H9 (cell line): ENCODE measurements around the gene CHL1. TPM values are rescaled to one million over a fixed set of nuclear protein-coding genes. Genes with fewer than 3 reads are reported as not detected.

Experiments used
- DNase-seq: peaks from one replicate; pipeline ENCODE4 v3.0.0-alpha.2; 2017
- H2AFZ ChIP-seq: one replicate; pipeline ENCODE4 v1.6.1; 2013; ENCODE audit warnings: mild to moderate bottlenecking, low read length, control low read depth, moderate library complexity
- H2AK5ac ChIP-seq: 2 replicates; pipeline ENCODE4 v1.6.1; 2013; ENCODE audit warnings: low read length, control low read depth, mixed read lengths; ENCODE audit not compliant: insufficient read length
- H2BK120ac ChIP-seq: one replicate; pipeline ENCODE4 v1.6.1; 2013; ENCODE audit warnings: low read depth, mild to moderate bottlenecking, low read length, control low read depth, inconsistent platforms; ENCODE audit not compliant: poor library complexity, severe bottlenecking
- H2BK12ac ChIP-seq: 2 replicates; pipeline ENCODE4 v1.6.1; 2013; ENCODE audit warnings: low read length, control low read depth, mixed read lengths, low read depth; ENCODE audit not compliant: insufficient read length
- H2BK15ac ChIP-seq: 2 replicates; pipeline ENCODE4 v1.6.1; 2013; ENCODE audit warnings: low read depth, low read length, control low read depth
- H2BK20ac ChIP-seq: one replicate; pipeline ENCODE4 v1.6.1; 2013; ENCODE audit warnings: low read depth, mild to moderate bottlenecking, low read length, control low read depth, inconsistent platforms; ENCODE audit not compliant: poor library complexity, severe bottlenecking
- H2BK5ac ChIP-seq: 2 replicates; pipeline ENCODE4 v1.6.1; 2013; ENCODE audit warnings: low read length, control low read depth, mixed read lengths; ENCODE audit not compliant: insufficient read length
- H3K14ac ChIP-seq: 2 replicates; pipeline ENCODE4 v1.6.1; 2013; ENCODE audit warnings: low read length, control low read depth; ENCODE audit not compliant: insufficient read depth
- H3K18ac ChIP-seq: 2 replicates; pipeline ENCODE4 v1.6.1; 2013; ENCODE audit warnings: low read depth, mild to moderate bottlenecking, mixed read lengths, low read length, control low read depth; ENCODE audit not compliant: insufficient read length
- H3K23ac ChIP-seq: 2 replicates; pipeline ENCODE4 v1.6.1; 2013; ENCODE audit warnings: low read length, control low read depth, mixed read lengths, low read depth; ENCODE audit not compliant: insufficient read length
- H3K23me2 ChIP-seq: 2 replicates; pipeline ENCODE4 v1.6.1; 2013; ENCODE audit warnings: low read depth, mild to moderate bottlenecking, mixed read lengths, low read length, control low read depth; ENCODE audit not compliant: insufficient read length, poor library complexity, severe bottlenecking
- H3K27ac ChIP-seq: 2 replicates; pipeline ENCODE4 v1.5.1; 2013; ENCODE audit warnings: low read length, control low read depth, mixed read lengths, low read depth; ENCODE audit not compliant: insufficient read length
- H3K27me3 ChIP-seq: 2 replicates; pipeline ENCODE4 v1.6.1; 2013; ENCODE audit warnings: low read length, control low read depth, inconsistent platforms; ENCODE audit not compliant: insufficient read depth
- H3K4ac ChIP-seq: 2 replicates; pipeline ENCODE4 v1.6.1; 2013; ENCODE audit warnings: low read depth, mild to moderate bottlenecking, control low read depth, inconsistent platforms, low read length, moderate library complexity
- H3K4me1 ChIP-seq: 2 replicates; pipeline ENCODE4 v1.6.1; 2013; ENCODE audit warnings: low read length, control low read depth, inconsistent platforms; ENCODE audit not compliant: insufficient read depth
- H3K4me2 ChIP-seq: 2 replicates; pipeline ENCODE4 v1.6.1; 2013; ENCODE audit warnings: low read length, control low read depth, mixed read lengths; ENCODE audit not compliant: insufficient read length, insufficient read depth
- H3K56ac ChIP-seq: 2 replicates; pipeline ENCODE4 v1.6.1; 2013; ENCODE audit warnings: low read depth, mild to moderate bottlenecking, mixed read lengths, low read length, control low read depth; ENCODE audit not compliant: insufficient read length
- H3K79me1 ChIP-seq: 2 replicates; pipeline ENCODE4 v1.6.1; 2013; ENCODE audit warnings: low read depth, mild to moderate bottlenecking, moderate library complexity, low read length, control low read depth, inconsistent platforms; ENCODE audit not compliant: insufficient read depth, poor library complexity, severe bottlenecking
- H3K79me2 ChIP-seq: 2 replicates; pipeline ENCODE4 v1.6.1; 2013; ENCODE audit warnings: low read length, control low read depth, inconsistent platforms; ENCODE audit not compliant: insufficient read depth
- H3K9ac ChIP-seq: 2 replicates; pipeline ENCODE4 v1.6.1; 2013; ENCODE audit warnings: low read length, control low read depth, mixed read lengths; ENCODE audit not compliant: insufficient read length; ENCODE audit errors: extremely low read depth
- H3K9me3 ChIP-seq: one replicate; pipeline ENCODE4 v1.6.1; 2013; ENCODE audit warnings: low read depth, low read length, inconsistent platforms; ENCODE audit not compliant: control insufficient read depth
- H3T11ph ChIP-seq: one replicate; pipeline ENCODE4 v1.6.1; 2013; ENCODE audit warnings: mild to moderate bottlenecking, low read length, control low read depth, inconsistent platforms
- H4K20me1 ChIP-seq: one replicate; pipeline ENCODE4 v1.6.1; 2013; ENCODE audit not compliant: control insufficient read depth, insufficient read length, insufficient read depth
- H4K5ac ChIP-seq: 2 replicates; pipeline ENCODE4 v1.6.1; 2013; ENCODE audit warnings: low read depth, mild to moderate bottlenecking, mixed read lengths, low read length, control low read depth; ENCODE audit not compliant: insufficient read length
- H4K8ac ChIP-seq: replicated peaks from 2 replicates; pipeline ENCODE4 v1.6.1; 2013; ENCODE audit warnings: low read length, control low read depth, mixed read lengths, low read depth; ENCODE audit not compliant: insufficient read length
- H4K91ac ChIP-seq: 2 replicates; pipeline ENCODE4 v1.6.1; 2013; ENCODE audit warnings: low read depth, mild to moderate bottlenecking, moderate library complexity, mixed read lengths, low read length, control low read depth; ENCODE audit not compliant: insufficient read length
- H3K27ac Mint-ChIP-seq, 3 experiments: 2 replicates in 2 of 3; 3 replicates in 1 of 3; pipeline ENCODE4 v1.8.0; 2020 to 2021; ENCODE audit warnings: mixed read lengths in 3 of 3, mild to moderate bottlenecking in 1 of 3, moderate library complexity in 1 of 3
- H3K27me3 Mint-ChIP-seq: 2 replicates; pipeline ENCODE4 v1.8.0; 2021; ENCODE audit warnings: low read depth, mild to moderate bottlenecking, moderate library complexity, mixed read lengths
- H3K36me3 Mint-ChIP-seq, 3 experiments: 2 replicates in 2 of 3; 3 replicates in 1 of 3; pipeline ENCODE4 v1.8.0; 2020 to 2021; ENCODE audit warnings: low read depth in 3 of 3, mixed read lengths in 3 of 3; ENCODE audit not compliant: insufficient read depth in 1 of 3
- H3K4me1 Mint-ChIP-seq, 2 experiments: 2 replicates each; pipeline ENCODE4 v1.8.0; 2020; ENCODE audit warnings: mixed read lengths in 2 of 2
- H3K4me3 Mint-ChIP-seq, 2 experiments: 2 replicates in 1 of 2; 3 replicates in 1 of 2; pipeline ENCODE4 v1.8.0; 2020 to 2021; ENCODE audit warnings: mild to moderate bottlenecking in 2 of 2, mixed read lengths in 2 of 2, moderate library complexity in 1 of 2
- H3K9me3 Mint-ChIP-seq, 2 experiments: 2 replicates in 1 of 2; 3 replicates in 1 of 2; pipeline ENCODE4 v1.8.0; 2020; ENCODE audit warnings: mild to moderate bottlenecking in 2 of 2, mixed read lengths in 2 of 2, moderate library complexity in 1 of 2
- WGBS: extraction: QIAGEN DNeasy Blood & Tissue Kit; methylation state at CpG from one replicate; pipeline ENCODE4 v1.1.7; 2013; ENCODE audit warnings: missing lambda C conversion rate, low lambda C conversion rate, mixed read lengths; ENCODE audit not compliant: insufficient read length; ENCODE audit errors: extremely low coverage; 5-methylcytosine and 5-hydroxymethylcytosine counted together
- total RNA-seq: library from RNA; stranded (reverse); gene quantifications from 2 replicates; pipeline ENCODE4 v1.2.1, GENCODE V29; 2021
- TF ChIP-seq, protein P1 (sequence below): fragments of 200-600 bp; sonication (generic); conservative IDR thresholded peaks from 3 replicates; pipeline ENCODE4 v1.8.0; 2021; ENCODE audit warnings: antibody characterized with exemption, mild to moderate bottlenecking

CHL1 gene
- total RNA-seq, 1 experiment from 2014 or later = not detected

- Histone ChIP-seq H3K4me2 (no peak overlapping the region), H3K9me3 (no peaks in the 10 kb centered on the region), H4K8ac (no peak overlapping the region), H3K4ac (no peak overlapping the region), H2AFZ (no peak overlapping the region), H3K18ac (no peak overlapping the region), H2BK5ac (no peak overlapping the region), H2BK15ac (no peak overlapping the region), H2BK20ac (no peak overlapping the region), H3K27me3 (no peaks in the 10 kb centered on the region), H3K79me1 (no peaks in the 10 kb centered on the region), H3K27ac (no peak overlapping the region), H3T11ph (no peak overlapping the region), H3K23ac (no peak overlapping the region), H2BK120ac (no peak overlapping the region), H3K9ac (no peak overlapping the region), H4K20me1 (no peaks in the 10 kb centered on the region), H4K91ac (no peak overlapping the region), H4K5ac (no peak overlapping the region), H2BK12ac (no peak overlapping the region), H3K79me2 (no peaks in the 10 kb centered on the region), H2AK5ac (no peak overlapping the region), H3K56ac (no peak overlapping the region), H3K23me2 (no peaks in the 10 kb centered on the region), H3K4me1 (no peaks in the 10 kb centered on the region; the same call in none of the 2 replicates), H3K14ac (no peak overlapping the region)
- TF ChIP-seq, protein P1, sequence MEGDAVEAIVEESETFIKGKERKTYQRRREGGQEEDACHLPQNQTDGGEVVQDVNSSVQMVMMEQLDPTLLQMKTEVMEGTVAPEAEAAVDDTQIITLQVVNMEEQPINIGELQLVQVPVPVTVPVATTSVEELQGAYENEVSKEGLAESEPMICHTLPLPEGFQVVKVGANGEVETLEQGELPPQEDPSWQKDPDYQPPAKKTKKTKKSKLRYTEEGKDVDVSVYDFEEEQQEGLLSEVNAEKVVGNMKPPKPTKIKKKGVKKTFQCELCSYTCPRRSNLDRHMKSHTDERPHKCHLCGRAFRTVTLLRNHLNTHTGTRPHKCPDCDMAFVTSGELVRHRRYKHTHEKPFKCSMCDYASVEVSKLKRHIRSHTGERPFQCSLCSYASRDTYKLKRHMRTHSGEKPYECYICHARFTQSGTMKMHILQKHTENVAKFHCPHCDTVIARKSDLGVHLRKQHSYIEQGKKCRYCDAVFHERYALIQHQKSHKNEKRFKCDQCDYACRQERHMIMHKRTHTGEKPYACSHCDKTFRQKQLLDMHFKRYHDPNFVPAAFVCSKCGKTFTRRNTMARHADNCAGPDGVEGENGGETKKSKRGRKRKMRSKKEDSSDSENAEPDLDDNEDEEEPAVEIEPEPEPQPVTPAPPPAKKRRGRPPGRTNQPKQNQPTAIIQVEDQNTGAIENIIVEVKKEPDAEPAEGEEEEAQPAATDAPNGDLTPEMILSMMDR = no peak
- Mint-ChIP-seq H3K9me3 (no peaks in the 10 kb centered on the region), H3K27me3 (no peaks in the 10 kb centered on the region; the same call in 1 of the 2 replicates), H3K36me3 (no peaks in the 10 kb centered on the region; a peak in 1 of 7 replicates), H3K4me1 (peaks cover 11 to 15% of the 10 kb centered on the region in 2 experiments), H3K27ac (peak overlapping the region in 1 of 3 experiments; percentile 54; a peak in 2 of 7 replicates), H3K4me3 (no peak overlapping the region)
- no CpG with 5 or more reads among the region's 6 CpGs for WGBS
- DNase-seq = peak; percentile 38
These were observed 61.3 kb downstream of the CHL1 start for GRCh38 chr3:257826-258225.
